HG03064 (cell line): ENCODE measurements around the gene KIF6.

ENCODE experiments used
- ATAC-seq: cut with Tn5 transposase; IDR thresholded peaks from one replicate; pipeline ENCODE4 v1.9.1; 2021; ENCODE audit warnings: low read depth; ENCODE audit not compliant: unreplicated experiment

KIF6 gene

GRCh38 chr6:39468385-39468784, 256.8 kb downstream of the KIF6 start:
- ATAC-seq = no peak

GRCh38 chr6:39466631-39467030, 258.6 kb downstream of the KIF6 start:
- no peak for ATAC-seq

- no peak for ATAC-seq
These were observed 259.7 kb downstream of the KIF6 start for GRCh38 chr6:39465539-39465938.

DNA sequence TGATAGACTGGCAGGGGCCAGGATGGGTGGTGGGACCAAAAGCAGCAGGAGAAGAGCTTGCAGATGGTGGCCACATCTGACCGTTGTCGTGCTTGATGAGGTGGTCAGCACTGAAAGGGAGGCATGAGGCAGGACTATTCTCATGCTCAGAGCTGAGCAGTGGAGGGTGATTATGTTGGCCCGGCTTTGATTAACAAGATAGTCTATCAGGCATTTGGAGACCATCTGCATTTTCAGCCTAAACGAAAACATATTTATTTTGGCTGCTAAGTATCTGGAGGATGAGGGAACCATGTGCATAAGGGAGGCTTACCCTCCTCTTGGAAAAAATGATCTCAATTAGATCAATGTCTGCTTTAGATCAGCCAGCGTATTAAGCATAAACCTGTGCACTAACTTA, 261.1 kb downstream of the KIF6 start:
- ATAC-seq = no peak

DNA sequence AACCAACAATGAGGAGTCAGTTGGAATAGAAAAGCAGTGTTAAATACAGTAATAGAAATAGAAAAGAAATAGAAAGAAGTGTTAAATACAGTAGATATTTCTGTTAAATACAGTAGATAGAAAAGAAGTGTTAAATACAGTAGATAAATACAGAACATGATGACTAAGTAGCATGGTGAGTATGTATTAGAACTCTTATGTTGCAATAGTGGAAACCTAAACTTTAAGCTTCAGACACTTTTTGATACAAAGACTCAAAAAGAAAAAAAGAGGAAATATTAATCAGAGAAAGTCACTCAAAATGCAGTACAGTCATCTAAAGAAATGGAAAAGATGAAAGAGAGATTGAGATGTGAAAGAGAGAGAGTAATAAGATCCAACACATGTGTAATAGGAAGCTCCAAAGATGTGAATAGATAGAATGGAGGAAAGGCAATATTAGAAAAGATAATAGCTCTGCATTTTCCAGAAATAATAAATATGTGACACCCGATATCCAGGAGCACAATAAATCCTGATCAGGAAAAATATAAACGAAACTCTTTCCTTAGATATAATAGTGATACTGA, 271.2 kb downstream of the KIF6 start:
- ATAC-seq = no peak

DNA sequence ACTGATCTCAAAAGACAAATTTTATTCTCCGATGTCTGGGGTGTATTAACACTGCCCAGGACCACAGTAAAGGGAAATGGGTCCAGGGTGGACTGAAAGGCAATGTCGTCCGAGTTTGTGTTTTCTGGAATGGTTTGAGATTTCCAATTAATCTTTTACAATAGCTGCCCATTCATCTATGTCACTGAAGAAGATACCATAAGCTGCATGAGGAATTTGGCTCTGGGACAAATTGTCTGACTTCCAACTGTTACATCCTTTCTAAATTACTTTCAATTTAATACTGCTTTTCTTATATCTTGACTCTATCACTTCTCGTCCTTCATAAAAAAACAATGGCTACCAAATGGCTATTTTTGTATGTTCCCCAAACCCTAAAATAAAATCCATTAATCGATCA, 272.0 kb downstream of the KIF6 start:
- no peak for ATAC-seq

GRCh38 chr6:39452306-39453145, 272.7 kb downstream of the KIF6 start:
- no peak for ATAC-seq

DNA sequence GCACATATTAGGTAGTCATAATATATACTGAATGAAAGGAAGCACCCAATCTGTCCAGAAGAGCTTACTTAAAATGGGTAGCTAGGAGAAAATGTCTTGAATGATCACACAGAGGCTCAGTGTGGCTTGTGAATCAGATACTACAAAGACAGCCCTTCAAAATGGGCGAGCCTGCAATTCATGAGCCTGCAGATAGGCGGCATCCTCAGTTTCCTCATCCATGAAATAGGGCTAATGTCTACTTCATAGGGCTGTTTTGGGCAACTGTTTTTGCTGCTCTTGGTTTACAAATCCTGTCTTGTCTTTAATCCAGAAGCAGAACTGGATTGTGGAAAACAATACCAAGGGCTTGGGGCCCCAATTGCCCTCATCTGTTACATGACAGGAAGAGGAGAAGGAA, 273.4 kb downstream of the KIF6 start:
- no peak for ATAC-seq

GRCh38 chr6:39449022-39449421, 276.2 kb downstream of the KIF6 start:
- ATAC-seq = no peak

- no peak for ATAC-seq
These were observed 278.3 kb downstream of the KIF6 start for GRCh38 chr6:39446909-39447308.

DNA sequence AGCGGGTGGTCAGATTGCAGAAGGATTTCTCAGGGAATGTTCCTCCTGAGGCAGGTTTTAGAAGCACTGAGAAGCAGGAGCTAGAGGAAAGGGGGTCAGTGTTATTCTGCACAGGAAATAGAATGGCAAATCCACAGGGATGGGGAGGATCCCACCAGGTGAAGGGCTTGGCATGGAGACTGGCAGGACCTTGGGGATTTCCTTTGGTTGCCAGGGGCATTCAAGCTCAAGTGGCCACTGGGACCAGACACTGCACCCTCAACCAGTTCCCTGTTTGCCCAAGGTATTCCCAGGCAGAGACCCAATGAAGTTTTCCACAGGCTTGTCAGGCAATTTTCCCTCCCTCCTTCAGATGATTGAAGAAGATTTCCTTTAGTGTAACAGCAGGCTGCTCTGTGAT, 279.5 kb downstream of the KIF6 start:
- no peak for ATAC-seq

DNA sequence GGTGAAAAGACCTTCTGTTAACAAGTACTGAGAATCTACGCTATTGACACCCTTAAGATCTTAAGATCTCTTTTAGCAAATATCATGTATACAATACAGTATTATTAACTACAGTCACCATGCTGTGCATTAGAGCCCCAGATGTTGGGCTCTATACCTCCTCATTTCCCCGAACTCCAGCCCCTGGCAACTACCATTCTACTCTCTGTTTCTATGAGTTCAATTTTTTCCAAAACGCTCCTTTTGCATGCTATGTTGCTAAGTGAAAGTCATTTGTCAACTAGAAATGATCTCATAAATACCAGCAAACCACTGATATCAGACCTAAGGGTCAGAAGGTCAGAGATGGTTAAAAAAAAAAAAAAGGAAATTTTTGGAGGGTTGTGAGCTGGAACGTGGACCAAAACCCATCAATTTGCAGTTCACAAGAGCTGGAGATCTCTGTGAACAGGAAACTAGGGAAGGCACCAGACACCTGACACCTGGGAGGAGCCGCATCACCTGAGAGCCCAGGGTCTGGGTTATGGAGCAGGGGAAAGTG, 280.7 kb downstream of the KIF6 start:
- ATAC-seq = no peak

DNA sequence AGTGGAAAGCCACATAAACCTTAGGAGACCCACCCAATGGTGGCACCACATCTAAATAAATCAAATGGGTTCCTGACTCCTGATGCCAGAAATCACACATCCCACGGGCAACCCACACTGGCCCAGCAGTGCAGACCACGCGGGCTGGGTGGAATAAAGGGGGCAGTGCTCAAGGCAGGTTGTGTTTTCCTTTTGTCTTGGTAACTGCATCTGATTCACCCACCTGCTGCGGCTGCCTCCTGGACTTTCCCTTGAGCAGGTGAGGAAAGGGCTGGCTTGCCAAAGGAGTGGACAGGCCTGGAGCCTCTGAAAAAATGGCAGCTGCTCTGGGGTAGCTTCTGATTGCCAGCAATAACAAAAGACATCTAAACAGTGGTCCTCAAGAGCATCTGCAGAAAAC, 283.2 kb downstream of the KIF6 start:
- no peak for ATAC-seq

- ATAC-seq = no peak
These were observed 283.9 kb downstream of the KIF6 start for GRCh38 chr6:39441301-39441700.

GRCh38 chr6:39440039-39440426, 285.2 kb downstream of the KIF6 start:
- ATAC-seq = no peak

DNA sequence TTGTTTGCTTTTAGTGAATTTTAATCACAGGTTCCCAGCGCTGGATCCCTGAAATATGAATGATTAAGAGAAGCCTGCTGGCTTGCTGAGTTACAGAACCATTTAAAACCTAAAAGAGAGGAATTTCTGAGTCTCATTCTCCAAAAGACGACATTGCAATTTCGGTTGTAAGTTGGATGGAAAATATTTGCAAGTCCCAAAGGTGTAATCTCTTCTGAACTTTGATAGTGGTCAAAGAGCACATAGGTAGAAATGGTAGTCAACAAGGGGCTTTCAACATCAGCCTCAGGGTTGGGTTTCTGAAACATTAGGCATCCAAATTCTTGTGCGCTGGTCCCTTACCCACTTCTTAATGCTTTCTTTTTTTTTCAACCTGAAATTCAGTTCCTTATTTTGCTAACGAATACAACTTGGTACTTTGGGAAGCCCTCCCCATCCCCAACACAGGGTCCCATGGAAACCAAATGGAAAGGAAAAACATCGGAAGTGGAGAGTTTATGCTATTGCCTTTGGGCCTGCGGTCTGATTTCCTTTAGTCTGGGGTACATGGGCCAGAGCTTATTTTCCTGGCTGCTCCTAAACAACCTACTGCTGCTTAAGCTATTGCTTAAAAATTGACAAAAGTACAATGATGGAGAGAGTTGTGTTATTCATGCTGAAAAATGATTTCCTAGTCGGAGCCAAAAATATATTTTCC, 285.7 kb downstream of the KIF6 start:
- no peak for ATAC-seq

GRCh38 chr6:39433630-39434029, 291.6 kb downstream of the KIF6 start:
- ATAC-seq = no peak

- ATAC-seq = no peak
These were observed 292.7 kb downstream of the KIF6 start for GRCh38 chr6:39432330-39433025.

DNA sequence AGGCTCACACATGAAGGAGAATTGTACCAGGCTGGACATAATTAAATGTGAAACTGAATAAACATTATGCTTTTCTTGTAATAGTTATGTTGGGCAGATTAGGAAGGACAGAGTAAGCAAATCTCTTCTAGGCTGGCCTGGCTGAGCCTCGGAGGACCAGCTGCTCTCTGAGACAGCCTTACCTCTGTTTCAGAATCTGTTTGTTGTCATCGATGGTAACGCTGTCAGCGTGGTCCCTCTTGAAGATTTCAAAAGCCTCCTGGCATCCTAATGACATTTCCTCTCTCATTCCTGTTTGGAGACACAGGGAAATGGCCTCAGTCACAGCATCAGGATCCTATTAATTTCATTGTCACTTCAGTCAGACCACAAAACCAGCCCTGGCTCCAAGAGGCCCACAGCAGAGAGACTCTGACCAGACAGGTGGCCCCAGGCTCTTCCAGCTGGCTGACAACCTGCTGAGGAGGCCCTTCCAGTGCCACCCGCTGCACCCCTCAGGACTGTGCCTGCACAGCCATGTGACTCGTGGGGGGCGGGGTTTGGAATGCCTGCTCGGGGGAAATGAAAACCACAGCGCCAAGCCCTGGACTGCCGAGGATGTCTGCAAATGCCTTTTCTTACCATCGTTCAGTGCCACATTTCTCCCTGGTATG, 294.2 kb downstream of the KIF6 start:
- no peak for ATAC-seq

DNA sequence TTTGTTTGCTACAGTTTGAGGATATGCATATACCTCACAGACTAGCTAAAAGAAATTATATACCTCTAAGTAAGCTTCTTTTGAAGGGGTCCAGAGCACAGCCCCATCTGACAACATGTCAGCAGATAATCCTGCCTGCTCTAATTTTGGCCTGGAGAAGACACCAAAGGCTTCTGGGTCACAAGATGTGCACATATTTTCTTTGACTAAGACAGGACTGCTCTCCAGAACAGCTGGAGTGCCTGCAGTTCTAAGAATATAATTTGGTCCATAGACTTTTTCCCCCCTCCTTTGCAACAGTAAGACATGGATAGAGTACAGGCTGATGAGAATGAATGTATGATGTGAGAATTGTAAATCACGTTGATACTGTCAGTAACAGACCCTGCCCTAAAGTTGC, 294.8 kb downstream of the KIF6 start:
- ATAC-seq = no peak
